ENCODE data around the gene MNT. TPM values are rescaled to one million over a fixed set of nuclear protein-coding genes. Genes with fewer than 3 reads are reported as not detected.
A peak's percentile ranks its signal among the peaks of the same experiment; 100 is the strongest.

MNT gene
- polyA plus RNA-seq, 2 of the 4 experiments (the other 2 are of a cell fraction), result 4.5 to 25.9 TPM

- TF ChIP-seq HOXB5 (CRISPR knock-in tag; IDR thresholded peaks at IDR 0.05) (0 out of 2 replicates have a peak, but pooled peaks have one; percentile 29), CBX8 (IDR thresholded peaks at IDR 0.05) (no peak), KDM5A (IDR thresholded peaks at IDR 0.05) (peak; percentile 100), CHD2 (IDR thresholded peaks at IDR 0.05; ENCODE audit: low read length, partially characterized antibody) (peak; percentile 87), TFCP2L1 (CRISPR knock-in tag; IDR thresholded peaks at IDR 0.05) (peak; percentile 57; the same call in 1 of the 2 replicates), NFE2L2 (conservative IDR thresholded peaks at IDR 0.05; ENCODE audit: low read length) (no peak), RNF2 (IDR thresholded peaks at IDR 0.05; ENCODE audit: borderline replicate concordance, low read depth) (no peak; the same call in 1 of the 2 replicates), HDAC2 (IDR thresholded peaks at IDR 0.05) (peak; percentile 99), SMC3 (IDR thresholded peaks at IDR 0.05) (peak; percentile 52; the same call in 2 of the 3 replicates), POLR2A (IDR thresholded peaks at IDR 0.05; ENCODE audit: low read length) (peak; percentile 83)
These were observed 64.5 kb downstream of the MNT start, which contains the start of gene TSR1 (continued) for GRCh38 chr17:2336215-2336851.

DNA sequence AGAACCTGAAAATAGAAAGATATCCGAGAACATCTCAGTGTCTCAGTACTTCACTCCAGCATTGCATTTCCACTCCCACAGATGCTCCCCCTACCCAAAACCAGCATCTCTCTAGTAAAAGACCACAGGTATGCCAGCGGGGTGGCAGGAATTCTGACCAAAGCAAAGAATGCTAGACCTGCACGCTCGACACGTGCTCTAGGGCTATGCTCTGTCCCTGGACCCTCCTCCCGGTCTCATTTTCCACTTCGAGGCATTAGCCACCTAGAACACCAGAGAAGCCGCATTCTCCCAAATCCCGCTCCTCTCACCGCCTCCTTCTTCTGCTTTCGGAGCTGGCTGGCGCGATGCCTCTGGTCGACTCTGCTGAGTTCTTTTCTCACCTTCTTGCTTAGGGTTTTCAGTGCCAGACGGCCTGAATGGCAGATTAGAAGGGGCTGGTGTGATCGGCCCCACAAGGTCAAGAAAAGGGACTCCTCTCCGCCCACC lies 65.1 kb downstream of the MNT start:
- no peak for TF ChIP-seq EP300 (IDR thresholded peaks at IDR 0.05)
- no peak for TF ChIP-seq FOSB (CRISPR knock-in tag; IDR thresholded peaks at IDR 0.05)
- TF ChIP-seq POLR2A (IDR thresholded peaks at IDR 0.05; ENCODE audit: low read length), result no peak
- TF ChIP-seq HOXB13 (CRISPR knock-in tag; IDR thresholded peaks at IDR 0.05; ENCODE audit: low read depth), result no peak
- TF ChIP-seq HOXB5 (CRISPR knock-in tag; IDR thresholded peaks at IDR 0.05), result no peak
- TF ChIP-seq NR3C1 (IDR thresholded peaks at IDR 0.05), result no peak
- H3K9me3 ChIP-seq, result no peaks in the 10 kb centered on the region
- ChIA-PET CTCF (interaction anchor here (0.7 to 8.1 kb wide), 20 partner anchors 11 to 281 kb away, joined by 3 to 79 read pairs (median 6); partner anchors contain the start of genes HIC1, SMG6 and SRR), POLR2A (interaction anchor here (0.7 to 3.2 kb wide), 19 partner anchors 10 to 281 kb away, joined by 3 to 37 read pairs (median 5); partner anchors contain the start of genes HIC1, SMG6 and SRR)
- ATAC-seq (no peak), DNase-seq (ENCODE audit: low read depth in 1 of 2, low spot score in 1 of 2) (no peak), FAIRE-seq (no peak)
- peak overlapping the region; percentile 86 for H3K4me2 ChIP-seq
- peak overlapping the region; percentile 94 to 99 for H3K27ac ChIP-seq
- peaks cover 20% of the 10 kb centered on the region for H3K4me1 ChIP-seq
- H3K4me3 ChIP-seq, result peak overlapping the region; percentile 99
- 6% methylated on average over 17 of the region's 17 CpGs for WGBS (ENCODE audit: missing lambda C conversion rate)

Small RNA genes within 50 kb of the gene (small RNA-seq; reads per million reads assigned to genes)
- gene AC006435.3 (0 reads per million in 6 experiments), gene AC006435.4 (0 to 0.16 (median 0) reads per million in 6 experiments)

Other genes starting within 250 kb of the MNT start
- gene SMG6, start 97.3 kb downstream of the MNT start, polyA plus RNA-seq (2011; rRNA removed), result 4.7 and 13.1 TPM in 2 replicates
- gene SMG6, start 97.3 kb downstream of the MNT start, polyA plus RNA-seq (2017; fragmentation: RNase III; extraction: RNeasy Plus Mini Kit Qiagen cat#74134 plus additional on column Dnase treatment), result 17.0 to 17.9 TPM (median 17.2 TPM) in 3 replicates
- 13.2 and 16.2 TPM in 2 replicates for gene SRR, start 97.1 kb downstream of the MNT start, polyA plus RNA-seq (2011; rRNA removed)
- gene SRR, start 97.1 kb downstream of the MNT start, polyA plus RNA-seq (2017; fragmentation: RNase III; extraction: RNeasy Plus Mini Kit Qiagen cat#74134 plus additional on column Dnase treatment), result 14.8 to 21.4 TPM (median 16.7 TPM) in 3 replicates
- gene TSR1, start 64.6 kb downstream of the MNT start, polyA plus RNA-seq (2011; rRNA removed), result 38.3 and 45.7 TPM in 2 replicates
- 84.1 to 93.0 TPM (median 87.8 TPM) in 3 replicates for gene TSR1, start 64.6 kb downstream of the MNT start, polyA plus RNA-seq (2017; fragmentation: RNase III; extraction: RNeasy Plus Mini Kit Qiagen cat#74134 plus additional on column Dnase treatment)
- gene SGSM2, start 63.6 kb downstream of the MNT start, polyA plus RNA-seq (2011; rRNA removed), result 24.9 and 37.0 TPM in 2 replicates
- 45.3 to 55.3 TPM (median 53.3 TPM) in 3 replicates for gene SGSM2, start 63.6 kb downstream of the MNT start, polyA plus RNA-seq (2017; fragmentation: RNase III; extraction: RNeasy Plus Mini Kit Qiagen cat#74134 plus additional on column Dnase treatment)
- 58.0 and 58.4 TPM in 2 replicates for gene METTL16, start 110.8 kb upstream of the MNT start, polyA plus RNA-seq (2011; rRNA removed)
- 26.4 to 28.3 TPM (median 26.5 TPM) in 3 replicates for gene METTL16, start 110.8 kb upstream of the MNT start, polyA plus RNA-seq (2017; fragmentation: RNase III; extraction: RNeasy Plus Mini Kit Qiagen cat#74134 plus additional on column Dnase treatment)
- gene PAFAH1B1, start 192.6 kb upstream of the MNT start, polyA plus RNA-seq (2011; rRNA removed), result 197 and 204 TPM in 2 replicates
- gene PAFAH1B1, start 192.6 kb upstream of the MNT start, polyA plus RNA-seq (2017; fragmentation: RNase III; extraction: RNeasy Plus Mini Kit Qiagen cat#74134 plus additional on column Dnase treatment), result 122 to 132 TPM (median 125 TPM) in 3 replicates